HepG2 (cell line): Measurements from ENCODE around the gene TRIM8. TPM values are rescaled to one million over a fixed set of nuclear protein-coding genes. Genes with fewer than 3 reads are reported as not detected.

Experiments used
- FOSL2 ChIP-seq: sonication (generic); formaldehyde crosslinking; IDR thresholded peaks from 2 replicates; pipeline ENCODE4 v1.4.0; 2020; ENCODE audit warnings: missing genetic modification reagents
- POGZ ChIP-seq: sonication (generic); formaldehyde crosslinking; IDR thresholded peaks from 2 replicates; pipeline ENCODE4 v1.4.0; 2020; ENCODE audit warnings: mild to moderate bottlenecking, missing genetic modification reagents
- SMAD9 ChIP-seq: sonication (generic); formaldehyde crosslinking; IDR thresholded peaks from 2 replicates; pipeline ENCODE4 v1.5.1; 2020; ENCODE audit warnings: mild to moderate bottlenecking, missing genetic modification reagents
- SMYD3 ChIP-seq: sonication (generic); formaldehyde crosslinking; IDR thresholded peaks from 2 replicates; pipeline ENCODE4 v1.8.1; 2023; ENCODE audit warnings: mild to moderate bottlenecking, missing genetic modification reagents
- ZNF331 ChIP-seq: sonication (generic); formaldehyde crosslinking; IDR thresholded peaks from 2 replicates; pipeline ENCODE4 v1.4.0; 2020; ENCODE audit warnings: missing genetic modification reagents
- ZNF33A ChIP-seq: sonication (generic); formaldehyde crosslinking; IDR thresholded peaks from 2 replicates; pipeline ENCODE4 v1.5.1; 2020; ENCODE audit warnings: missing genetic modification reagents, mild to moderate bottlenecking, moderate library complexity, borderline replicate concordance
- ZNF350 ChIP-seq: sonication (generic); formaldehyde crosslinking; IDR thresholded peaks from 2 replicates; pipeline ENCODE4 v1.4.0; 2020; ENCODE audit warnings: mild to moderate bottlenecking, low read depth, missing genetic modification reagents, borderline replicate concordance
- ZNF7 ChIP-seq: IDR thresholded peaks from 2 replicates; pipeline ENCODE4 v1.6.1; 2016; ENCODE audit warnings: missing biosample characterization, missing genetic modification reagents
- ZNF773 ChIP-seq: sonication (generic); formaldehyde crosslinking; IDR thresholded peaks from 2 replicates; pipeline ENCODE4 v1.4.0; 2020; ENCODE audit warnings: missing genetic modification reagents, borderline replicate concordance
- polyA plus RNA-seq, 8 experiments: library from polyadenylated mRNA; depleted of rRNA in 3 of 8; stranded (reverse) in 7 of 8; unstranded in 1 of 8; fragments of >200 nt; fragmentation: Illumina TruSeq in 4 of 8; extraction: Trizol in 4 of 8; gene quantifications; 2 replicates each; pipeline versions ENCODE4 v1.2.1 to v1.2.3, GENCODE V29; 2011 to 2016; ENCODE audit warnings: low read depth in 4 of 8, missing spikeins in 1 of 8, mixed read lengths in 1 of 8; ENCODE audit not compliant: insufficient read depth in 1 of 8
- total RNA-seq, 5 experiments: library from RNA; depleted of rRNA; stranded (reverse); fragments of >200 nt; fragmentation: Illumina TruSeq; extraction: Trizol; gene quantifications; 2 replicates each; pipeline ENCODE4 v1.2.3, GENCODE V29; 2016; ENCODE audit warnings: low read depth in 1 of 5
- TF ChIP-seq, protein P1 (sequence below), 2 experiments: fragments of 450-650 bp in 1 of 2; sonication (generic) in 1 of 2; formaldehyde crosslinking in 1 of 2; IDR thresholded peaks; 2 replicates each; pipeline versions ENCODE4 v1.6.1 to v1.8.0; 2016 to 2022; ENCODE audit warnings: antibody characterized with exemption in 1 of 2, mild to moderate bottlenecking in 1 of 2, missing genetic modification reagents in 1 of 2
- TF ChIP-seq, protein P2 (sequence below): sonication (generic); formaldehyde crosslinking; IDR thresholded peaks from 2 replicates; pipeline ENCODE4 v1.5.1; 2020; ENCODE audit warnings: mild to moderate bottlenecking, missing genetic modification reagents
- TF ChIP-seq, protein P3 (sequence below): sonication (generic); formaldehyde crosslinking; IDR thresholded peaks from 2 replicates; pipeline ENCODE4 v1.8.1; 2022; ENCODE audit warnings: mild to moderate bottlenecking, missing genetic modification reagents
- TF ChIP-seq, protein P4 (sequence below): sonication (generic); formaldehyde crosslinking; IDR thresholded peaks from 2 replicates; pipeline ENCODE4 v1.8.0; 2022; ENCODE audit warnings: mild to moderate bottlenecking, missing genetic modification reagents

Gene TRIM8
- total and polyA plus RNA-seq, 2 of the 13 experiments (the other 11 are each of a cell fraction or from before 2014, with no cell fraction given) = 38.9 to 66.5 TPM

DNA sequence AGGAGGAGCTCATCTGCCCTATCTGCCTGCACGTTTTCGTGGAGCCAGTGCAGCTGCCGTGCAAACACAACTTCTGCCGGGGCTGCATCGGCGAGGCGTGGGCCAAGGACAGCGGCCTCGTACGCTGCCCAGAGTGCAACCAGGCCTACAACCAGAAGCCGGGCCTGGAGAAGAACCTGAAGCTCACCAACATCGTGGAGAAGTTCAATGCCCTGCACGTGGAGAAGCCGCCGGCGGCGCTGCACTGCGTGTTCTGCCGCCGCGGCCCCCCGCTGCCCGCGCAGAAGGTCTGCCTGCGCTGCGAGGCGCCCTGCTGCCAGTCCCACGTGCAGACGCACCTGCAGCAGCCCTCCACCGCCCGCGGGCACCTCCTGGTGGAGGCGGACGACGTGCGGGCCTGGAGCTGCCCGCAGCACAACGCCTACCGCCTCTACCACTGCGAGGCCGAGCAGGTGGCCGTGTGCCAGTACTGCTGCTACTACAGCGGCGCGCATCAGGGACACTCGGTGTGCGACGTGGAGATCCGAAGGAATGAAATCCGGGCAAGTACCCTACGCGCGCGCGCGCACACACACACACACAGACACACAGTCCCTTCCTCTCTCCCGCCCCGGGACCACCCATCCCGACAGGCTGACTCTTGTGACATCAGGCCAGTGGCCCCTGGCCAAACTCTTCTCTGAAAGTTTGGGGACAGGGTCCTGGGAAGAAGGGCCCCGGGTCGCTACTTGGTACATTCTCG lies 538 bp downstream of the TRIM8 start (continued):
- TF ChIP-seq POGZ (CRISPR knock-in tag) = peak; percentile 32; the same call in 1 of the 2 replicates
- peak; percentile 75; the same call in 1 of the 2 replicates for TF ChIP-seq ZNF331 (CRISPR knock-in tag)
- peak; percentile 92; the same call in 1 of the 2 replicates for TF ChIP-seq SMAD9 (CRISPR knock-in tag)
- TF ChIP-seq FOSL2 = peak; percentile 36
- TF ChIP-seq, protein P1, sequence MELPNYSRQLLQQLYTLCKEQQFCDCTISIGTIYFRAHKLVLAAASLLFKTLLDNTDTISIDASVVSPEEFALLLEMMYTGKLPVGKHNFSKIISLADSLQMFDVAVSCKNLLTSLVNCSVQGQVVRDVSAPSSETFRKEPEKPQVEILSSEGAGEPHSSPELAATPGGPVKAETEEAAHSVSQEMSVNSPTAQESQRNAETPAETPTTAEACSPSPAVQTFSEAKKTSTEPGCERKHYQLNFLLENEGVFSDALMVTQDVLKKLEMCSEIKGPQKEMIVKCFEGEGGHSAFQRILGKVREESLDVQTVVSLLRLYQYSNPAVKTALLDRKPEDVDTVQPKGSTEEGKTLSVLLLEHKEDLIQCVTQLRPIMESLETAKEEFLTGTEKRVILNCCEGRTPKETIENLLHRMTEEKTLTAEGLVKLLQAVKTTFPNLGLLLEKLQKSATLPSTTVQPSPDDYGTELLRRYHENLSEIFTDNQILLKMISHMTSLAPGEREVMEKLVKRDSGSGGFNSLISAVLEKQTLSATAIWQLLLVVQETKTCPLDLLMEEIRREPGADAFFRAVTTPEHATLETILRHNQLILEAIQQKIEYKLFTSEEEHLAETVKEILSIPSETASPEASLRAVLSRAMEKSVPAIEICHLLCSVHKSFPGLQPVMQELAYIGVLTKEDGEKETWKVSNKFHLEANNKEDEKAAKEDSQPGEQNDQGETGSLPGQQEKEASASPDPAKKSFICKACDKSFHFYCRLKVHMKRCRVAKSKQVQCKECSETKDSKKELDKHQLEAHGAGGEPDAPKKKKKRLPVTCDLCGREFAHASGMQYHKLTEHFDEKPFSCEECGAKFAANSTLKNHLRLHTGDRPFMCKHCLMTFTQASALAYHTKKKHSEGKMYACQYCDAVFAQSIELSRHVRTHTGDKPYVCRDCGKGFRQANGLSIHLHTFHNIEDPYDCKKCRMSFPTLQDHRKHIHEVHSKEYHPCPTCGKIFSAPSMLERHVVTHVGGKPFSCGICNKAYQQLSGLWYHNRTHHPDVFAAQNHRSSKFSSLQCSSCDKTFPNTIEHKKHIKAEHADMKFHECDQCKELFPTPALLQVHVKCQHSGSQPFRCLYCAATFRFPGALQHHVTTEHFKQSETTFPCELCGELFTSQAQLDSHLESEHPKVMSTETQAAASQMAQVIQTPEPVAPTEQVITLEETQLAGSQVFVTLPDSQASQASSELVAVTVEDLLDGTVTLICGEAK (IDR thresholded peaks at IDR 0.05) = no peak
- TF ChIP-seq, protein P1 (CRISPR knock-in tag; IDR thresholded peaks at IDR 0.05) = no peak
- TF ChIP-seq ZNF773 (CRISPR knock-in tag) = peak; percentile 96
- TF ChIP-seq, protein P2, sequence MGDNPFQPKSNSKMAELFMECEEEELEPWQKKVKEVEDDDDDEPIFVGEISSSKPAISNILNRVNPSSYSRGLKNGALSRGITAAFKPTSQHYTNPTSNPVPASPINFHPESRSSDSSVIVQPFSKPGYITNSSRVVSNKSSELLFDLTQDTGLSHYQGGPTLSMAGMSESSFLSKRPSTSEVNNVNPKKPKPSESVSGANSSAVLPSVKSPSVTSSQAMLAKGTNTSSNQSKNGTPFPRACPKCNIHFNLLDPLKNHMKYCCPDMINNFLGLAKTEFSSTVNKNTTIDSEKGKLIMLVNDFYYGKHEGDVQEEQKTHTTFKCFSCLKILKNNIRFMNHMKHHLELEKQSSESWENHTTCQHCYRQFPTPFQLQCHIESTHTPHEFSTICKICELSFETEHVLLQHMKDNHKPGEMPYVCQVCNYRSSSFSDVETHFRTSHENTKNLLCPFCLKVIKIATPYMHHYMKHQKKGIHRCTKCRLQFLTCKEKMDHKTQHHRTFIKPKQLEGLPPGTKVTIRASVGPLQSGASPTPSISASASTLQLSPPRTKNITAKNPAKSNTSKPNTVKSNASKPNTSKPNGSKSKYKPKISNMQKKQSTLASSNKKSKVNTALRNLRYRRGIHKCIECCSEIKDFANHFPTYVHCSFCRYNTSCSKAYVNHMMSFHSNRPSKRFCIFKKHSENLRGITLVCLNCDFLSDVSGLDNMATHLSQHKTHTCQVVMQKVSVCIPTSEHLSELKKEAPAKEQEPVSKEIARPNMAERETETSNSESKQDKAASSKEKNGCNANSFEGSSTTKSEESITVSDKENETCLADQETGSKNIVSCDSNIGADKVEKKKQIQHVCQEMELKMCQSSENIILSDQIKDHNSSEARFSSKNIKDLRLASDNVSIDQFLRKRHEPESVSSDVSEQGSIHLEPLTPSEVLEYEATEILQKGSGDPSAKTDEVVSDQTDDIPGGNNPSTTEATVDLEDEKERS = no peak
- peak; percentile 78 for TF ChIP-seq ZNF350 (CRISPR knock-in tag)
- TF ChIP-seq, protein P3, sequence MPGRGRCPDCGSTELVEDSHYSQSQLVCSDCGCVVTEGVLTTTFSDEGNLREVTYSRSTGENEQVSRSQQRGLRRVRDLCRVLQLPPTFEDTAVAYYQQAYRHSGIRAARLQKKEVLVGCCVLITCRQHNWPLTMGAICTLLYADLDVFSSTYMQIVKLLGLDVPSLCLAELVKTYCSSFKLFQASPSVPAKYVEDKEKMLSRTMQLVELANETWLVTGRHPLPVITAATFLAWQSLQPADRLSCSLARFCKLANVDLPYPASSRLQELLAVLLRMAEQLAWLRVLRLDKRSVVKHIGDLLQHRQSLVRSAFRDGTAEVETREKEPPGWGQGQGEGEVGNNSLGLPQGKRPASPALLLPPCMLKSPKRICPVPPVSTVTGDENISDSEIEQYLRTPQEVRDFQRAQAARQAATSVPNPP (CRISPR knock-in tag) = peak; percentile 72; the same call in 1 of the 2 replicates
- TF ChIP-seq SMYD3 = no peak
- TF ChIP-seq ZNF33A = no peak
- TF ChIP-seq, protein P4, sequence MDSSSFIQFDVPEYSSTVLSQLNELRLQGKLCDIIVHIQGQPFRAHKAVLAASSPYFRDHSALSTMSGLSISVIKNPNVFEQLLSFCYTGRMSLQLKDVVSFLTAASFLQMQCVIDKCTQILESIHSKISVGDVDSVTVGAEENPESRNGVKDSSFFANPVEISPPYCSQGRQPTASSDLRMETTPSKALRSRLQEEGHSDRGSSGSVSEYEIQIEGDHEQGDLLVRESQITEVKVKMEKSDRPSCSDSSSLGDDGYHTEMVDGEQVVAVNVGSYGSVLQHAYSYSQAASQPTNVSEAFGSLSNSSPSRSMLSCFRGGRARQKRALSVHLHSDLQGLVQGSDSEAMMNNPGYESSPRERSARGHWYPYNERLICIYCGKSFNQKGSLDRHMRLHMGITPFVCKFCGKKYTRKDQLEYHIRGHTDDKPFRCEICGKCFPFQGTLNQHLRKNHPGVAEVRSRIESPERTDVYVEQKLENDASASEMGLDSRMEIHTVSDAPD (CRISPR knock-in tag) = 0 out of 2 replicates have a peak, but pooled peaks have one; percentile 87
- TF ChIP-seq ZNF7 (CRISPR knock-in tag) = peak; percentile 79
